ENCODE data around the gene IQCK. TPM values are rescaled to one million over a fixed set of nuclear protein-coding genes. Genes with fewer than 3 reads are reported as not detected.

IQCK gene
- polyA plus RNA-seq, 3 donors = 0.52 to 1.2 (median 0.58) TPM

- Mint-ChIP-seq H3K27me3 (ENCODE audit: low read depth in 3 of 3) (peaks cover 1 to 5% (median 4%) of the 10 kb centered on the region in 3 donors), H3K36me3 (no peaks in the 10 kb centered on the region), H3K4me1 (no peaks in the 10 kb centered on the region), H3K4me3 (no peak overlapping the region), H3K9me3 (no peaks in the 10 kb centered on the region), H3K27ac (no peak overlapping the region)
- Histone ChIP-seq H3K4me1 (ENCODE audit: control insufficient read depth in 1 of 2, insufficient read depth in 2 of 2, low read length in 2 of 2) (no peaks in the 10 kb centered on the region), H3K27me3 (ENCODE audit: control insufficient read depth in 2 of 2, insufficient read depth in 2 of 2, low read length in 2 of 2) (no peaks in the 10 kb centered on the region), H3K79me2 (ENCODE audit: insufficient read depth, low read length) (no peaks in the 10 kb centered on the region), H3K4me3 (replicated peaks in 1 of 3; ENCODE audit: low read depth in 2 of 3, low read length in 3 of 3) (no peak overlapping the region), H4K20me1 (ENCODE audit: insufficient read depth, low read length) (no peaks in the 10 kb centered on the region), H2AFZ (ENCODE audit: insufficient read depth, low read depth, low read length, poor library complexity, severe bottlenecking) (no peak overlapping the region), H3K9me3 (replicated peaks in 1 of 2; ENCODE audit: control insufficient read depth in 1 of 2, insufficient read depth in 1 of 2, low read length in 2 of 2) (no peaks in the 10 kb centered on the region), H3K36me3 (replicated peaks in 1 of 2; ENCODE audit: control insufficient read depth in 1 of 2, insufficient read depth in 2 of 2, low read length in 2 of 2) (no peaks in the 10 kb centered on the region), H3K4me2 (replicated peaks; ENCODE audit: extremely low read depth, low read length, poor library complexity, severe bottlenecking) (no peak overlapping the region), H3K9ac (ENCODE audit: insufficient read depth, low read length, poor library complexity, severe bottlenecking) (no peak overlapping the region), H3K27ac (ENCODE audit: low read depth in 1 of 2, low read length in 2 of 2) (no peak overlapping the region)
- DNase-seq = no peak
- 75% methylated on average over 1 of the region's 1 CpG for WGBS (ENCODE audit: insufficient coverage)
- intact Hi-C loops (cut with micrococcal nuclease) = no loop called here
- TF ChIP-seq CTCF (IDR thresholded peaks at IDR 0.05) = no peak
Observed at GRCh38 chr16:19863990-19864389, 145.9 kb downstream of the IQCK start.

GRCh38 chr16:19864566-19864965 is 146.5 kb downstream of the IQCK start:
- H3K9me3 Mint-ChIP-seq = no peaks in the 10 kb centered on the region

More at GRCh38 chr16:19864566-19864965, 146.5 kb downstream of the IQCK start:
- Histone ChIP-seq H3K9ac (ENCODE audit: insufficient read depth, low read length, poor library complexity, severe bottlenecking) (no peak overlapping the region), H3K27me3 (ENCODE audit: control insufficient read depth in 2 of 2, insufficient read depth in 2 of 2, low read length in 2 of 2) (no peaks in the 10 kb centered on the region), H3K4me2 (replicated peaks; ENCODE audit: extremely low read depth, low read length, poor library complexity, severe bottlenecking) (no peak overlapping the region), H3K27ac (ENCODE audit: low read depth in 1 of 2, low read length in 2 of 2) (no peak overlapping the region), H3K4me3 (replicated peaks in 1 of 3; ENCODE audit: low read depth in 2 of 3, low read length in 3 of 3) (no peak overlapping the region), H3K9me3 (replicated peaks in 1 of 2; ENCODE audit: control insufficient read depth in 1 of 2, insufficient read depth in 1 of 2, low read length in 2 of 2) (no peaks in the 10 kb centered on the region), H4K20me1 (ENCODE audit: insufficient read depth, low read length) (no peaks in the 10 kb centered on the region), H3K79me2 (ENCODE audit: insufficient read depth, low read length) (no peaks in the 10 kb centered on the region), H3K4me1 (ENCODE audit: control insufficient read depth in 1 of 2, insufficient read depth in 2 of 2, low read length in 2 of 2) (no peaks in the 10 kb centered on the region), H3K36me3 (replicated peaks in 1 of 2; ENCODE audit: control insufficient read depth in 1 of 2, insufficient read depth in 2 of 2, low read length in 2 of 2) (no peaks in the 10 kb centered on the region), H2AFZ (ENCODE audit: insufficient read depth, low read depth, low read length, poor library complexity, severe bottlenecking) (no peak overlapping the region)
- H3K27me3 Mint-ChIP-seq (ENCODE audit: low read depth in 3 of 3) = peaks cover 1 to 5% (median 4%) of the 10 kb centered on the region in 3 donors
- no peak for DNase-seq
- no peak overlapping the region for H3K27ac Mint-ChIP-seq
- WGBS (ENCODE audit: insufficient coverage) = 93% methylated on average over 5 of the region's 5 CpGs
- no peak overlapping the region for H3K4me3 Mint-ChIP-seq
- H3K36me3 Mint-ChIP-seq = no peaks in the 10 kb centered on the region
- no peak for TF ChIP-seq CTCF (IDR thresholded peaks at IDR 0.05)
- intact Hi-C loops (cut with micrococcal nuclease) = no loop called here
- H3K4me1 Mint-ChIP-seq = no peaks in the 10 kb centered on the region
